Urinary bladder (tissue), 4 donors: ENCODE measurements around the gene PRMT7. TPM values are rescaled to one million over a fixed set of nuclear protein-coding genes. Genes with fewer than 3 reads are reported as not detected.

ENCODE experiments used
- DNase-seq: peaks from one replicate; pipeline ENCODE4 v3.0.0-alpha.2; 2015; ENCODE audit errors: extremely low spot score
- H3K27ac ChIP-seq: one replicate; pipeline ENCODE4 v1.5.1; 2013; ENCODE audit warnings: low read depth, mild to moderate bottlenecking, moderate library complexity
- H3K36me3 ChIP-seq: one replicate; pipeline ENCODE4 v1.6.1; 2013; ENCODE audit warnings: mild to moderate bottlenecking, moderate library complexity; ENCODE audit not compliant: insufficient read depth
- H3K4me1 ChIP-seq: one replicate; pipeline ENCODE4 v1.6.1; 2013; ENCODE audit warnings: mild to moderate bottlenecking, moderate library complexity; ENCODE audit not compliant: insufficient read depth
- H3K4me3 ChIP-seq: one replicate; pipeline ENCODE4 v1.5.1; 2013; ENCODE audit warnings: low read depth, low read length
- WGBS: extraction: QIAGEN DNeasy Blood & Tissue Kit; methylation state at CpG from one replicate; pipeline ENCODE4 v1.1.7; 2013; 5-methylcytosine and 5-hydroxymethylcytosine counted together
- polyA plus RNA-seq: library from polyadenylated mRNA; stranded (reverse); fragments of 200-250 nt; gene quantifications from one replicate; pipeline ENCODE4 v1.2.3, GENCODE V29; 2013
- total RNA-seq: library from RNA; depleted of rRNA; stranded (reverse); fragments of >200 nt; gene quantifications from one replicate; pipeline ENCODE4 v1.2.3, GENCODE V29; 2014
- donor health status: healthy with polysubstance abuse.
- donor health status: healthy.

The PRMT7 gene, protein sequence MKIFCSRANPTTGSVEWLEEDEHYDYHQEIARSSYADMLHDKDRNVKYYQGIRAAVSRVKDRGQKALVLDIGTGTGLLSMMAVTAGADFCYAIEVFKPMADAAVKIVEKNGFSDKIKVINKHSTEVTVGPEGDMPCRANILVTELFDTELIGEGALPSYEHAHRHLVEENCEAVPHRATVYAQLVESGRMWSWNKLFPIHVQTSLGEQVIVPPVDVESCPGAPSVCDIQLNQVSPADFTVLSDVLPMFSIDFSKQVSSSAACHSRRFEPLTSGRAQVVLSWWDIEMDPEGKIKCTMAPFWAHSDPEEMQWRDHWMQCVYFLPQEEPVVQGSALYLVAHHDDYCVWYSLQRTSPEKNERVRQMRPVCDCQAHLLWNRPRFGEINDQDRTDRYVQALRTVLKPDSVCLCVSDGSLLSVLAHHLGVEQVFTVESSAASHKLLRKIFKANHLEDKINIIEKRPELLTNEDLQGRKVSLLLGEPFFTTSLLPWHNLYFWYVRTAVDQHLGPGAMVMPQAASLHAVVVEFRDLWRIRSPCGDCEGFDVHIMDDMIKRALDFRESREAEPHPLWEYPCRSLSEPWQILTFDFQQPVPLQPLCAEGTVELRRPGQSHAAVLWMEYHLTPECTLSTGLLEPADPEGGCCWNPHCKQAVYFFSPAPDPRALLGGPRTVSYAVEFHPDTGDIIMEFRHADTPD
- total RNA-seq (53.2 TPM), polyA plus RNA-seq (38.7 TPM)

DNA sequence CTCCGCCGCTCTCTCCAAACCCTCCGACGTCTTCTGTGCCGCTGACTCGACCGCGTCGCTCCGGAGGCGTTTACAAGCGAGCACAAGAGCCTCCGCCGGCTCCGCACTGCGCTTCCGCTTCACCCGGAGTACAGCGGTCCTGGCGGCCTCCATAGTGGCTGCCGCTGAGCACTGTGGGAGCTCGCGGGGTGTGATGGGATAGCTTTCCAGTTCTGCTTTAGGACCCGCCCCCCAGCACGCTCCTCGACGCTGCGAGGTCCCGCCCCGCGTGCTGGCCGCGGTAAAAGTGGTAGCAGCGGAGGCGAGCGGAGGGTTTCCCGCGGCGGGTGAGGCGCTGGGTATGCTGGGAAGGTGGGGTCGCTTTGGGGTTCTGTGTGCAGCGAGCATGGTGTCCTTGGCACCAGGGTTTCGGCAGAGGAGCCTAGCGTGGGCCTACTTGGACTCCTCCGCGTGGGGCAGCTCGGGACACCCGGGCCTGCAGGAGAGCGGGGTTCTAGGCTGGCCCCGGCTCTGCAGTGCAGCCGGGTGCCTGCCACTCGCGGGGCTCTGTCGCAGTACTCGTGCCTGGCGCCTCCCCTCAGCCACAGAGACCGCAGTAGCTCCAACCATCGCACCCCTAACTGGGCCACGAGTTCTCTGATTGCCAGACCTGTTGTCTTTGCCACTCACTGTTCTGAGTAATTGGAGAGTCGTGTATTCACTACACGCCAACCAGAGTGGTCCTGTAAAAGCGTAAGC lies at the start of gene PRMT7, which contains the start of gene SLC7A6OS:
PRMT7 (plus strand) TSS at position 246 of the 738 bp plus-strand sequence. CDS start 4,961 bp downstream, outside the sequence.
SLC7A6OS (minus strand) TSS at position 173 of the 738 bp plus-strand sequence; CDS start at position 153, 20 bp downstream.
- peaks cover 2% of the 10 kb centered on the region for H3K4me1 ChIP-seq
- no peaks in the 10 kb centered on the region for H3K36me3 ChIP-seq
- under 1% methylated on average over 62 of the region's 62 CpGs for WGBS
- H3K27ac ChIP-seq, result peak within 1 kb of the TSS; percentile 70
- peak; percentile 65 for DNase-seq
- H3K4me3 ChIP-seq, result peak within 1 kb of the TSS; percentile 84

DNA sequence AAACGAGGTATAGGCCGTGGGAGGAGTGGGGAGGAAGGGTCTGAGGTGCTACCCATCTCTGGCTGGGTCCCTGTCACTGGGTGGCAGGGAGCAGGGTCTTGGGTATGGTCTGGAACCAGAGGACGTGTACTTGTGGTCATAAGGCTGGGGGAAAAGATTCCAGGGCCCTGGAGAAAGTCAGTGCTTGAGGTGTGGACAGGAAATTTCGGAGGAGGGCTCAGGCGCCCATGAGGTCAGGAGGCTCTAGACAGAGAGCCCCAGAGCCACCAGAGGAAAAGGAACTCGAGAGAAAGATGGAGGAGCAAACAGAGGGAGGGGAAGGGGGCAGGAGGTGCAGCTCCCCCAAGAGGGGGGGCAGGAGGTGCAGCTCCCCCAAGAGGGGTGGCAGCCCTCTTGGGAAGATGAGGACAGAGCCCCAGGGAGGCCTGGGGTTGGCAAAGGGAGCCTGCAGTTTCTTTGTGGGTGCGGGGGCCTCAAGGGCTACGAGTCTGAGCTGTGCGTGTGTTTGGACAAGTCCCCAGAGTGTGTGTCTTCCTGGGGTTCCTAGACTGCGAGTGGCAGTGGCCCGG lies 47.2 kb upstream of the PRMT7 start:
- H3K27ac ChIP-seq, result peak overlapping the region; percentile 90
- H3K4me1 ChIP-seq, result no peaks in the 10 kb centered on the region
- H3K4me3 ChIP-seq, result peak overlapping the region; percentile 80
- no peaks in the 10 kb centered on the region for H3K36me3 ChIP-seq
- WGBS, result 36% methylated on average over 11 of the region's 11 CpGs
- no peak for DNase-seq

DNA sequence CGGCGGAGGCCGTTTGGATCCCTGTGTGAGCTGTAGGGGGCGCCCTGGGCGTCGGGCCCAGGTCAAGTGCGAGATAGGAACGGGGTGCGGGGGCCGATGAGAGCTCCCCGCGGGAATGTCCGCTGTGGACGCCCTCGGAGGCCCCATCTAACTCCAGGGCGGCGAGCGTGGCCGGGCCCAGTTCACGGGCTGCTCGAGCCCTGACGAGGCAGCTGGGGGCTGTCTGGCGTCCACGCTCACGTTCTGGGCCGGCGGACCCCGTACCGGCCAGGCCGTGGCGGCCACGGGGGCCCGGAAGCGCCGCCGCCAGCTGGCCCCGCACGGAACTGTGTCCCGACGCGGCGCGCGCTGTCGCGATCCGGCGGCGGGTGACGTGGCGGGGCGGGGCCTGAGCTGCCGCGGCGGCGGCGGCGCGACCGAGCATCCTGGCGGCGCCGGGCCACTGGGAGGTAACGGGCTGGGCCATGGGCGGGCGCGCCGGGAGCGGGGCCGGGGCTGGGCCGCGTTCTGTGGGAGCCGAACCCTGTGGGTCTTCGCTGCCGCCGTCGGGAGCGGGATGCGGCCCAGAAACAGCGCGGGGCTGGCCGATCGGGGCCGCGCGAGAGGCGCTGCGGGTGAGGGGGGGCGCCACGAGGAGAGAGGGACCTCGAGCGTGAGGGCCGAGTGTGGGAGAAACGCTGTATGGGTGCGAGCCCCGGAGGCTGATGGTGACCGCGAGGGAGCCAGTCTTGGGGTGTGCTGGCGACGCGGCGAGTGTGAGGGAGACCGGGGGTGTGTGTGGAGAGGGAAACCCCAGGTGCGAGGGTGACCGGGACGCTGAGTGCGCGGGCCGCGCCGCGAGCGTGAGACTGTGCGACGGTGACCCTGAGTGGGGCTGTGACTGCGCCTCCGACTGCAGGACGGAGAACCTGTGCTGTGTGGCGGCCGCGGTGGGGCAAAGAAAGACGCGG lies 46.4 kb upstream of the PRMT7 start, which contains the start of gene SLC7A6:
SLC7A6 (plus strand) TSS at position 399 of the 950 bp plus-strand sequence. CDS start 10,201 bp downstream, outside the sequence.
- under 1% methylated on average over 123 of the region's 123 CpGs for WGBS
- H3K36me3 ChIP-seq, result no peaks in the 10 kb centered on the region
- peak within 1 kb of the TSS; percentile 80 for H3K4me3 ChIP-seq
- H3K27ac ChIP-seq, result peak within 1 kb of the TSS; percentile 90
- DNase-seq, result no peak
- H3K4me1 ChIP-seq, result no peaks in the 10 kb centered on the region

DNA sequence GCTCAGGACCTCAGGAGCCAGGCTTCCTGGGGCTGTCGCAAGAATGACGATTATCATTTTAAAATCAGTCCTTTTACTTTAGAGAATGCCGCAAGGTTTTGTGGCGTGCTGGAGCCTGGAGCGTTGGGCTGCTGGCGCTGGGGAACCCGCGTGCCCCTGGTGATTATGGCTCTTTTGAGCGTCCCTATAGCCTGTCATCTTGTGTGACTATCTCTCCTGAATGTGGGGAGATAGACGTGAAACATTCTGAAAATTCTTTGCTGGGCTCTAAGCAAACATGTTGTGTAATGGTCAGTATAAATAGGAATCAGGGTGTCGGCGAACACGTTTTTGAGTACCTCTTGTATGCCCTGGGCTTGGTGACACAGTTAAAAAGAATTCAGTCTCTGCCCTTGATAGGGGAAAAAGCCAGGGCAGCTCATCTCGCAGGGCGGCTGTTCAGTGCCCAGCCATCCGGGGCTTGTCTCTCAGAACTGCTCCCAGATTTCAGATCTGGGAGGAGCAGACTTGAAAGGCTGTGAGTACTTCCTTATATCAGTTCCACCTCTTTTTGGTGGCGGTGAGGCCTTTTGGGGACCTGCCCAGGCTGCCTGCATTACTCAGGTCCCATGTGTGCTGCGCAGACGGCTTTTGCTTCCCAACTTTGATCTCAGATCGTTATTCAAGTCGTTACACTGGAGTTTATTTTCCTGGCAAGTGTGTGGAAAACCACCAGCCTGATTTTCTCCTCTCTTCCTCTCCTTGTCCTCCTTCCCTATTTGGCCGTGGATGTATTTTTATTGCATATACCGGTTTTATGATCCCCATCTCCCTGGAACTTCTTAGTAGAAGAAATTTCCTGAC lies 45.5 kb upstream of the PRMT7 start:
- Histone ChIP-seq H3K27ac (peak overlapping the region; percentile 72), H3K4me3 (peak overlapping the region; percentile 80), H3K36me3 (no peaks in the 10 kb centered on the region), H3K4me1 (no peaks in the 10 kb centered on the region)
- DNase-seq, result no peak
- WGBS, result 3% methylated on average over 23 of the region's 23 CpGs

DNA sequence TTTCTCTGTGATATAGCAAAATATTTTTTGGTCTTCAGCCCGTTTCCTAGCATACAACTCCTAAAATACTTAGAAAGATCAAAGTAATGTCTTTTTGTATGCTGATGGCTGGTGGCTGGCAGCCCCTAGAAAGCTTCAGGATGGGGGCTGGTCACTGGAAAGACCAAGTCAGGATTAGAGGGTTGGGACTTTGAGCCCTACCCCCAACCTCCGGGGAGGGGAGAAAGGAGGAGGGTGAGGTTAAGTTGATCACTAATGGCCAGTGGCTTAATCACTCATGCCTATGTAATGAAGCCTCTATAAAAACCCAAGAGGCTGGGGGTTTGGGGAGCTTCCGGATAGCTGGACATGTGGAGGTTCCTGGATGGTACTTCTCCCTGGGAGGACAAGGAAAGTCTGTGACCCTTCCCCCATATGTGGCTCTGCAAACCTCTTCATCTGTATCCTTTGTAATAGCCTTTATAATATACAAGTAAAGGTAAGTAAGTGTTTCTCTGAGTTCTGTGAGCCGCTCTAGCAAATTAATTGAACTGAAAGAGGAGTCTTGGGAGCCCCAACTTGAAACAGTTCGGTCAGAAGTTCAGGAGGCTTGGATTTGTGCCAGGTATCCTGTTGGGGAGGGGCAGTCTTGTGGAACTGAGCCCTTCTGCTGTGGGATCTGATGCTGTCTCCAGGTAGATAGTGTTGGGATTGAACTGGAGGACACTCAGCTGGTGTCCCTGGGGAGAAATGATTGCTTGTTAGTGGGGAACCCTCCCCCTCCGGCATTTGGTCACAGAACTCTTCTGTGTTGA lies 43.0 kb upstream of the PRMT7 start:
- WGBS, result 62% methylated on average over 6 of the region's 6 CpGs
- Histone ChIP-seq H3K4me3 (no peak overlapping the region), H3K36me3 (no peaks in the 10 kb centered on the region), H3K27ac (no peak overlapping the region), H3K4me1 (no peaks in the 10 kb centered on the region)
- no peak for DNase-seq

DNA sequence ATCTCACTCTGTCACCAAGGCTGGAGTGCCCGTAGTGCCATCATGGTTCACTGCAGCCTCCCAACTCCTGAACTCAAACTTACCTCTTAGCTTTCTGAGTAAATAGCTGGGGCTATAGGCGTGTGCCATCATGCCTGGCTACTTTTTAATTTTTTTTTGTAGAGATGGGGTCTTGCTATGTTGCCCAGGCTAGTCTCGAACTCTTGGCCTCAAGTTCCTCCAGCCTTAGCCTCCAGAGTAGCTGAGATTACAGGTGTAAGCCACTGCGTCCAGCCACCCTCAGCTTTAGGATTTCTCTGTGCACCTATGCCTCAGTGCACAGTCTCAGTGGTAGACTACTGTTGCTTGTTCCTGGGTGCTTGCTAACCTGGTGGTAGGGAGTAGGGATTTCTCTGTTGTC lies 41.0 kb upstream of the PRMT7 start:
- Histone ChIP-seq H3K4me1 (no peaks in the 10 kb centered on the region), H3K27ac (no peak overlapping the region), H3K36me3 (no peaks in the 10 kb centered on the region), H3K4me3 (no peak overlapping the region)
- 98% methylated on average over 4 of the region's 4 CpGs for WGBS
- DNase-seq, result no peak

DNA sequence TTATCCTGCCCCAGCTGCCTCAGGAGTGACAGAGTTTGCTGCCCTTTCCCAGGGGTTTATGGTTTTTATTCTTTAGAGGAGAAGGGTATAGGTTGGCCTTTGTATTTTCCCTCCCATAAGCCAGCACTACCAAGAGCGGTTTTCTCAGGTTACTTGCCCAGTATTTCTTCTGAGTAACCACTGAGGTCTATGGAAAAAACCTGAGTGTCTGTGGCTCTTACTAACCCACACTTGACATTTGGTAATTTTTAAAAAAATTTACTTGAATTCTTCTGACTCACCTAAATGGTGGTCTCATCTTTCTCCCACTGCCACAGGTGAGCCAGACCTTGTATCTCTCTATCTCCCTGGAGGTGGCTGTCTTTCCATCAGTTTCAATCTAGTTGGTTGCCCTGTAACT lies 40.5 kb upstream of the PRMT7 start:
- DNase-seq, result no peak
- WGBS, result 51% methylated on average over 1 of the region's 1 CpG
- no peak overlapping the region for H3K4me3 ChIP-seq
- no peak overlapping the region for H3K27ac ChIP-seq
- H3K4me1 ChIP-seq, result no peaks in the 10 kb centered on the region
- no peaks in the 10 kb centered on the region for H3K36me3 ChIP-seq

DNA sequence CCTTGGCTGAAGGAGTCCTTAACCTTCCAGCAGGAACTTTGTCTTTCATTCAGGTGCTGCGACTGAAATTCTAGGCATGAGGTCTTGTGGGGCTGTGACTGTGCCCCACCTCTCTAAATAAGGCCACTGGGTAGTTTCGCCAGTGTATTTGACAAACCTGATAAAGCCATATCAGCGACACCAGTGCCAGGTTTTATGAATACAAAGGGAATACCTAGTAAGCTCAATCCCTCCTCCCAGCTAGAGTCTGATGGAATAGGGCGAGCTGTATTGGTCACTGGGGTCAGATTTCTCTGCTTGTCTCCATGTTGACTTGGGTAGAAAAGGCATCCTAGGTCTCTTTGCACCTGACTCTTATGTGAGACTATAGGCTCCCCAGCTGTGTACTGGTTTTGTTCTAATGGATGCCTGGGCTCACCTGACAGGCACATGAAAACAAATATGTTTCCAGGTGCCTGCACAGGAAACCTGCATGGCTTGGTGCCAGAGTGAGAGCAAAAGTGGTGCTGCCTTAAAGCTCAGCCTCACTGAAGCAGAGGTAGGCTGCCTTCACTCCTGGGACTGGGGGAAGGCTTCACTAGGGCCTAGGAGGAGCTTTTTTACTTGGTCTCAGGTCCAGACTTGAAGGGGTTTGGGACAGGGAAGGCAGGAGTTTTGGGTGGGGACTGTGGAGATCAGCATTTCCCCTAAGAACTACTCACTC lies 38.2 kb upstream of the PRMT7 start:
- no peak for DNase-seq
- Histone ChIP-seq H3K4me3 (no peak overlapping the region), H3K36me3 (no peaks in the 10 kb centered on the region), H3K27ac (no peak overlapping the region), H3K4me1 (no peaks in the 10 kb centered on the region)
- 95% methylated on average over 4 of the region's 4 CpGs for WGBS

DNA sequence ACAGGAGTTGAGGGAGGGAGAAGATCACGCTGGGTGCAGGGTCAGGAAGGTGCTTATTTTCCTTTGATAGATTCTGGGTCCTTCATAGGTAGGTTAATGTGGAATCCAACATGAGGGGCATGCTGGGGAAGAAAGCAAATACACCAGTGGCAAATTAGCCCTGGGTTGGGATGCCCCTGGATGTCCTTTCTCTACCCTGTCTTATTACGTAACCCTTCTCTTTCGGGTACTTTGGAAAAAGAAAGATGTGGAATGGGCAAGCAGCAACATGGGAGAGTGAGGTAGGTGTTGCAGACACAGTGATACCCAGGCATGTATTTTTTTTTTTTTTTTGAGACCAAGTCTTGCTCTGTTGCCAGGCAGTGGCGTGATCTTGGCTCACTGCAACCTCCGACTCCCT lies 37.4 kb upstream of the PRMT7 start:
- no peaks in the 10 kb centered on the region for H3K4me1 ChIP-seq
- 96% methylated on average over 5 of the region's 5 CpGs for WGBS
- DNase-seq, result no peak
- no peak overlapping the region for H3K27ac ChIP-seq
- H3K36me3 ChIP-seq, result no peaks in the 10 kb centered on the region
- no peak overlapping the region for H3K4me3 ChIP-seq

DNA sequence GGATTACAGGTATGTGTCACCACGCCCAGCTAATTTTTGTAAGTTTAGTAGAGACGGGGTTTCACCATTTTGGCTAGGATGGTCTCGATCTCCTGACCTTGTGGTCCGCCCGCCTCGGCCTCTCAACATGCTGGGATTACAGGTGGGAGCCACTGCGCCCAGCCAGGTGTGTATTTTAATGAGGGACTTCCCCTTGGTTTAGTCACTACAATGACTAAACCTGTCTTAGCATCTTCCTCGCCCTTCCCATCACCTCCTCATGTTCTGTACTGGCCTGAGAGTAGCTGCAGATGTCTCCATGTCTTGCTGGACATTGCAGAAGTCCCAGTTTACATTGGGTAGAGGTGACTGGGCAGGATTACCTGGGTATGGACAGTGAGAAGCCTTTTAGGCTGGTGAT lies 36.9 kb upstream of the PRMT7 start:
- DNase-seq, result no peak
- Histone ChIP-seq H3K27ac (no peak overlapping the region), H3K4me1 (no peaks in the 10 kb centered on the region), H3K36me3 (no peaks in the 10 kb centered on the region), H3K4me3 (no peak overlapping the region)
- 95% methylated on average over 8 of the region's 8 CpGs for WGBS

DNA sequence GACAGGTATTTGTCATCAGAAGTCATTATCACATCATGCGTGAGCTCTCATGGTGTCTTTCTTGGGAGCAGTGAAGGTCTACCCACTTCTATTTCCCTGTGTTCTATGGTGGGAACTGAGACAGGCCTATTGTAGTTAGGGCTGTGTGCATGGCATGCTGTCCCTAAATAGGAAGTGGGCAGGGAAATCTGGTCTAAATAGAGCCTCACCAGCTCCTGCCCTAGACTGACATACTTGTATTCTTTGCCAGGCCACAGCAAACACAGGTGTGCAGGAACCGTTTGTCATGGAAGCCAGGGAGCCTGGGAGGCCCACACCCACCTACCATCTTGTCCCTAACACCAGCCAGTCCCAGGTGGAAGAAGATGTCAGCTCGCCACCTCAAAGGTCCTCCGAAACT lies 36.4 kb upstream of the PRMT7 start:
- H3K36me3 ChIP-seq, result no peaks in the 10 kb centered on the region
- no peak overlapping the region for H3K27ac ChIP-seq
- DNase-seq, result no peak

More for the DNA sequence above, 36.4 kb upstream of the PRMT7 start:
- no peak overlapping the region for H3K4me3 ChIP-seq
- H3K4me1 ChIP-seq, result no peaks in the 10 kb centered on the region
- WGBS, result 92% methylated on average over 4 of the region's 4 CpGs
